ENCODE results near the gene ERBB3.

ERBB3 gene

GRCh38 chr12:56137853-56138571 lies 58.0 kb downstream of the ERBB3 start:
- no peak for DNase-seq (ENCODE audit: low spot score)

GRCh38 chr12:56141946-56142784 lies 62.2 kb downstream of the ERBB3 start:
- DNase-seq (ENCODE audit: low spot score), result no peak

- no peak for DNase-seq (ENCODE audit: low spot score)
These were observed 63.3 kb downstream of the ERBB3 start for GRCh38 chr12:56143217-56143616.

DNA sequence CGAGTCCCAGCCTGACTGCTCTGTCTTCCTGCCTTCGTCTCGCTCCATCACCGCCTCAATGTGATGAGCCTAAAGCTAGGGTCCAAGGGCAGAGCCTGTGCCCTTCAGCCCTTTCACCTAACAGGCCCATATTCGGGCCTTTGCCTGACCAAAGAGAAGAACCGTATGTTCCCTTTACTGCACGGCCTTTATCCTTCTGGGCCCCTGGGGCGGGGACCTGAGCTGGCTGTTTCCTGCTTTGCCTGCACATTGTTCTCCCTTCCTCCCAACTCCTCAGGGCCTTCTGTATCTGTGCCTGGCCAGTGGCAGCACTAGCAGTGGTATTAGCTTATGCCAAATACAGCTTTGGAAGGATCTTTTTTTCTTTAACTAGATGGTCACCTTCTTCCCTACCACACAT lies 63.9 kb downstream of the ERBB3 start:
- no peak for DNase-seq (ENCODE audit: low spot score)

DNA sequence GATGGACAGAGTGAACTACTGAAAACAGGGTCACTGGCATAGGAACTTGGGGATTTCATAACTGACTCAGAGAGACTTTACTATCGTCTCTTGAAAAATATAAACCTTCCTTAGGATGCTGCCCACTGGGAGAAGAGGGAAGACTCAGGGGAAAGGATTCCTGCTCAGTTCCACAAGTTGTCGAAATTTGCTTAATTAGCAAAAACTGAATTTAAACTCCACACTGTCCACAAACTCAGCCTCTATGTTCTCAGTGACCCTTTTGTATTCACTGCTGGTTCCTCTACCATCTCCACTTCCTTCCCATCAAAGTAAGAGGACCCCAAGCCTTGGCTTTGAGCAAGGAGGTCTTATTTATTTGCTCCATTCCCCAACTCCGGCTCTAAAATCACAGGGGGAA lies 65.3 kb downstream of the ERBB3 start:
- DNase-seq (ENCODE audit: low spot score), result no peak

DNA sequence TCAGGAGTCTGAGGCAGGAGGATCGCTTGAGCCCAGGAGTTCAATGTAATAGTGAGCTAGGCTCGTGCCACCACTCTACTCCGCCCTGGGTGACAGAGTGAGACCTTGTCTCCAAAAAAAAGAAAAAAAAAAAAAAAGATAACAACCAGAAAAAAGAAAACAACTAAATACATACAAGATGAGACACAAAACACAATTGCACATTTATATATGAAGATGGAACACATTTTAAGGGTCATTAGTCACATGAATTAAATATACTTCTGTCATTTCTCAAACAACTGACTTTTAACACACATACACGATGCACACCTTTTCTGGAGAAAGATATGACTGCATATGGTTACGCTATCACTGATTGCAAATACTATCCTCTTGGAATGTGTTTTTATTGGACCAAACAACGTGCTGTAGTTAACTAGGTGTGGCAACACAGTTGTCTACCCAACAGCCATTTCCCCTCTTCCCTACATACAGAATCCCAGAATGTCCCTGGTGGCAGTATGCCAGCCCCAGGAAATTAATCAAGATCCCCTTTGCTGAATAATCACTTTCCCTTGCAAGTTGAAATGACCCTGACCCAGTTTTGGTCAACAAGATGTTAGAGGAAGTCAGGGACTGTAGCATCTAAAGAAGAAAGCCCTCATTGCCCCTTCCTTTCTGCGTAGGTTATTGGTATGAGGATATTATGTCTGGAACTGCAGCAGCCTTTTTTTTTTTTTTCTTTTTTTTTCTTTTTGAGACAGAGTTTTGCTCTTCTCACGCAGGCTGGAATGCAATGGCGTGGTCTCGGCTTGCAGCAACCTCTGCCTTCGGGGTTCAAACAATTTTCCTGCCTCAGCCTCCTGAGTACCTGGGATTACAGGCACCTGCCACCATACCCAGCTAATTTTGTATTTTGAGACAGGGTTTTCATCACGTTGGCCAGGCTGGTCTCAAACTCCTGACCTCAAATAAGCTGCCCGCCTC lies 66.8 kb downstream of the ERBB3 start:
- no peak for DNase-seq (ENCODE audit: low spot score)

DNA sequence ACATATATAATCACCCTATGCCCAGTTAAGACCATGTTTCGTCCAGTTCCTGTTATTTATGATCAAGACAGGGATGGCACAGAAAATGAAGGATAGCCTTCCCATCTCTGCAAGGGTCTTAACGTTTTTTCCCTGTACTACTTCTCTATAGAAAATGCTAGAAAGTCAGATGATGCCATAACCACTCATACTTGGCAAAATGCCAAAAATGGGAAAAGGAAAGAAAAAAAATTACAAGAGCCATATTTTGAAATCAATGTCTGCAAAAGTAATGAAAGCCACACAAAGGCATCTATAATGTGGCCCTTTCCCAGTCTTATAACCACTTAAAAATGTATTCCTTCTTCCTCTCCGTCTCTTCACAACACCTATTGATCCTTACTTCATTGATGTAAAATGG lies 70.6 kb downstream of the ERBB3 start:
- DNase-seq (ENCODE audit: low spot score), result no peak

DNA sequence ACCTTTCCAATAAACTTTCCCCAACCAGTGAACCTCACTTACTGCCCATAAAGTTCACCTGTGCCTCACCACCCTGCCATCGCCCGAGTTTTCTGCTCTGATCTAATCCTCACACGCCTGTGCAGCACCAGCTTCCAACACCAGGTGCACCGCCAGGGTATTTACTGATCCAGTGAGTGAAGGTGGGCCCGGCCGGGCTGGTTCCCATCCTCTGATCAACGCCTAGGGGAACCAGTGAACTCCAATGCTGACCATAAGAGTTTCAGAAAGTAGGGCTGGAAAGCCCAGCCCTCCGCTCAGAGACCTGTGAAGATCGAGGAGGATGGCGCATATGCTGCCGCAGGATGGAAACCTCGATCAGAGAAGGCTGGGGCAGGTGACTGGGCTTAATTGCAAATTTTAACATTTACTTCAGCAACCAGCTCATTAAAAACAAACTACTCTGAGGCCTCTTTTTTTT lies 71.7 kb downstream of the ERBB3 start:
- no peak for DNase-seq (ENCODE audit: low spot score)

DNA sequence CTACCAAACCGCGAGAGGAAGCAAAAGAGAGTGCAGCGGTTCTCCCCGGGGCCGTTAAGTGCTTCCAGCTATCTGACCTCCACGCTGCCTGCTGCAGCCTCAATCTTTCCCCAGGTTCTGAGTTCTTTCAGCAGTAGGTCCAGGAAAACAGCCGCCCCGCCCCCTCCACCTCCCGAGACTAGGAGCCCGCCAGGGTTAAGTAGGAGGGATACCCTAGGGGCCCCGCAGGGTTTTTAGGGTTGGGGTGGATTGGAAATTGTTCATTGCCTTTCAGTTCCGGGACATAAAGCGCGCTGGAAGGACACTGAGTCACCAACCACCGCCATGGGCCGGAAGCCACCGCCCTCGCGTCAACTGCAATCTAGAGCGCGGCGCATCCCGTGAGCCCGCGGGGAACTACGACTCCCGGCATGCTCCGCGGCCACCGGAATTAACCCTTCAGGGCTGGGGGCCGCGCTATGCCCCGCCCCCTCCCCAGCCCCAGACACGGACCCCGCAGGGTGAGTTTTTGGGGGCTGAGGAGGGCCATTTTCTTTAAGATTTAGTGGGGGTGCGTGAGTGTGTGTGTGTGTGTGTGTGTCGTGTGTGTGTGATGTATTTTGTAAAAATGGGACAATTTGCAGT lies 72.3 kb downstream of the ERBB3 start, which contains the start of gene MYL6B:
Gene MYL6B (plus strand): TSS at position 456 of the 624 bp plus-strand sequence. CDS start 1,332 bp downstream, outside the sequence.
- peak; percentile 88 for DNase-seq (ENCODE audit: low spot score)

Measured in globus pallidus (tissue), 1 donor.